GM19238 (cell line): ENCODE measurements around the gene MEG3.

Experiments
- DNase-seq: peaks from one replicate; pipeline ENCODE4 v3.0.0; 2011; ENCODE audit warnings: low spot score; ENCODE audit not compliant: insufficient read length

Gene MEG3

GRCh38 chr14:100864960-100865681, 39.2 kb downstream of the MEG3 start:
- no peak for DNase-seq

GRCh38 chr14:100865682-100866591, 40.0 kb downstream of the MEG3 start:
- no peak for DNase-seq

GRCh38 chr14:100866666-100867630, 41.0 kb downstream of the MEG3 start:
- DNase-seq: no peak

GRCh38 chr14:100867631-100868315, 41.9 kb downstream of the MEG3 start:
- no peak for DNase-seq

GRCh38 chr14:100868621-100869370, 42.9 kb downstream of the MEG3 start:
- no peak for DNase-seq

- DNase-seq: no peak
Observed at GRCh38 chr14:100871234-100872186, 45.6 kb downstream of the MEG3 start.

- no peak for DNase-seq
Observed at GRCh38 chr14:100872259-100873095, 46.6 kb downstream of the MEG3 start.

- no peak for DNase-seq
Observed at GRCh38 chr14:100873096-100873482, 47.2 kb downstream of the MEG3 start.

GRCh38 chr14:100874051-100874410, 48.1 kb downstream of the MEG3 start:
- DNase-seq: no peak

- no peak for DNase-seq
Observed at GRCh38 chr14:100874411-100875091, 48.6 kb downstream of the MEG3 start.

GRCh38 chr14:100875126-100875525, 49.2 kb downstream of the MEG3 start:
- no peak for DNase-seq

GRCh38 chr14:100875861-100876590, 50.1 kb downstream of the MEG3 start:
- no peak for DNase-seq

- no peak for DNase-seq
Observed at GRCh38 chr14:100878271-100879146, 52.6 kb downstream of the MEG3 start.

- no peak for DNase-seq
Observed at GRCh38 chr14:100879194-100879593, 53.3 kb downstream of the MEG3 start.

- no peak for DNase-seq
Observed at GRCh38 chr14:100879782-100880181, 53.9 kb downstream of the MEG3 start.
